Fibroblast of pulmonary artery (primary cell): ENCODE measurements around the gene KIF13A.

ENCODE experiments used
- DNase-seq: peaks from one replicate; pipeline ENCODE4 v3.0.0-alpha.2; 2010; ENCODE audit warnings: low read depth
- H3K4me3 ChIP-seq: replicated peaks from 2 replicates; pipeline ENCODE4 v1.5.1; 2011; ENCODE audit warnings: low read depth, mild to moderate bottlenecking, control low read depth, low read length, moderate library complexity
- TF ChIP-seq, protein P1 (sequence below): IDR thresholded peaks from 2 replicates; pipeline ENCODE4 v1.5.1; 2011; ENCODE audit warnings: mild to moderate bottlenecking, control low read depth, low read length, inconsistent platforms; ENCODE audit errors: missing control alignments

Gene KIF13A

DNA sequence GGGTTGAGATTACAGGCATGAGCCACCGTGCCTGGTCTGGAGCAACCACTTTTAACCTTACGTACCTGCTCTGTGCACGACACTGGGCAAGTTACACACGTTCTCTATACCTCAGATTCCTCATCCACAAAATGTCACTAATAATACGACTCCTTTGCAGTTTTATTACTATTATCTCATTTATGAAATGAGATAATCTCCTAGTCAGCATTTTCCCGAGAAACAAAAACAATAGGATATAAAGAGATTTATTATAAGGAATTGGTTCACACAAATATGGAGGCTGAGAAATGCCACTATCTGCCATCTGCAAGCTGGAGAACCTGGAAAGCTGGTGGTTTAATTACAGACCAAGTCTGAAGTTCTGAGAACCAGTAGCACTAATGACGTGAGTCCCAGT, 12.0 kb upstream of the KIF13A start:
- TF ChIP-seq, protein P1, sequence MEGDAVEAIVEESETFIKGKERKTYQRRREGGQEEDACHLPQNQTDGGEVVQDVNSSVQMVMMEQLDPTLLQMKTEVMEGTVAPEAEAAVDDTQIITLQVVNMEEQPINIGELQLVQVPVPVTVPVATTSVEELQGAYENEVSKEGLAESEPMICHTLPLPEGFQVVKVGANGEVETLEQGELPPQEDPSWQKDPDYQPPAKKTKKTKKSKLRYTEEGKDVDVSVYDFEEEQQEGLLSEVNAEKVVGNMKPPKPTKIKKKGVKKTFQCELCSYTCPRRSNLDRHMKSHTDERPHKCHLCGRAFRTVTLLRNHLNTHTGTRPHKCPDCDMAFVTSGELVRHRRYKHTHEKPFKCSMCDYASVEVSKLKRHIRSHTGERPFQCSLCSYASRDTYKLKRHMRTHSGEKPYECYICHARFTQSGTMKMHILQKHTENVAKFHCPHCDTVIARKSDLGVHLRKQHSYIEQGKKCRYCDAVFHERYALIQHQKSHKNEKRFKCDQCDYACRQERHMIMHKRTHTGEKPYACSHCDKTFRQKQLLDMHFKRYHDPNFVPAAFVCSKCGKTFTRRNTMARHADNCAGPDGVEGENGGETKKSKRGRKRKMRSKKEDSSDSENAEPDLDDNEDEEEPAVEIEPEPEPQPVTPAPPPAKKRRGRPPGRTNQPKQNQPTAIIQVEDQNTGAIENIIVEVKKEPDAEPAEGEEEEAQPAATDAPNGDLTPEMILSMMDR: no peak
- no peak overlapping the region for H3K4me3 ChIP-seq
- no peak for DNase-seq

DNA sequence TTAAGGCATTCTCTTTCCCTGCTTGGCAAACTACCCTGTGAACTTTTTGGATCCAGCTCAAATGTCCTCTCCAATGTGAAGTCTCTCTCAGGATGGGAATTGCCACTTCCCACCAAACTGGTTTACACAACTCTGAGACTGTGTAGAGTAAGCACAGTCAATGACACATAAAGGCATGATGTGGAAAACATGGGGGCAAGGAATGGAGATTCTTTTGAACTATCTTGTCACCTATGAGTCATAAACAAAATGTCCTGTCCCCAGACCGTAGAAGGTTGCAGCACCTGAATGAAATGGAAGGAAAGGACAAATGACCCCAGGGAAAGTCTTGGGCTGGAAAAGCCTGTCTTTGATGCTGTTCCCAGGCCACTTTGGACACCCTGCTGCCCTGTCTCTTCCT, 11.0 kb upstream of the KIF13A start:
- no peak for DNase-seq
- H3K4me3 ChIP-seq: no peak overlapping the region
- TF ChIP-seq, protein P1: no peak

DNA sequence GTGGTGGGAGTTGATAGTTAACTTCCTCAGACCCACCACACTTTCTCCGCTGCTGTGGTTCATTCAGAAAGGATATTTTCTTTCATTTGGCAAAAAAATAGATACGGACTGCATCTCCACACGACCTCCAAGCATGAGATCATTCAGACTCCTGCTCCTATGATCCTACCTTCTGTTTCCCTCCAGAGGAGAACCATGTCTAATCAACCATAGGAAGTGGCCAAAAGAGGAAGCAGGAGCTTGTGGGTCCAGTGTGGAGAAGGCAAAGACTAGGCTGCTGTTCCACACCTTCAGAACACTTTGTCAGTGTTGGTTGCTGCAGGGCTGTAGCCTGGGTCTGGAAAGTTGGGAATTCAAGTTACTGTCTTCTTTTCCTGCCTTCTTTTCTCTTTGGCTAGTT, 10.6 kb upstream of the KIF13A start:
- no peak overlapping the region for H3K4me3 ChIP-seq
- DNase-seq: no peak
- TF ChIP-seq, protein P1: no peak

DNA sequence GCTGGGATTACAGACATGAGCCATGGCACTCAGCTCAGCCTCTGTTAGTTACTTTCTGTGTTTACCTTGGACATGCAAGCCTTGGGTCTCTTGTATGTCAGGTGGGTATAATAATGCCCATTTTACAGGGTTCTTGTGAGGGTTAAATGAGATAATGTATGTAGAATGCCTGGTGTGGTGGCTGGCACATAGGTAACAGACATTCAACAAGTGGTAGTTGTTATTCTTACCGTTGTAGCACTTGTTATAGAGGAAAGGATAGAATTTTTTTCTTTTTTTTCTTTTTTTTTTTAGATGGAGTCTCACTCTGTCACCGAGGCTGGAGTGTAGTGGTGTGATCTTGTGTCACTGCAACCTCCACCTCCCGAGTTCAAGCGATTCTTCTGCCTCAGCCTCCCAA, 8.0 kb upstream of the KIF13A start:
- TF ChIP-seq, protein P1: no peak
- DNase-seq: no peak
- no peak overlapping the region for H3K4me3 ChIP-seq

DNA sequence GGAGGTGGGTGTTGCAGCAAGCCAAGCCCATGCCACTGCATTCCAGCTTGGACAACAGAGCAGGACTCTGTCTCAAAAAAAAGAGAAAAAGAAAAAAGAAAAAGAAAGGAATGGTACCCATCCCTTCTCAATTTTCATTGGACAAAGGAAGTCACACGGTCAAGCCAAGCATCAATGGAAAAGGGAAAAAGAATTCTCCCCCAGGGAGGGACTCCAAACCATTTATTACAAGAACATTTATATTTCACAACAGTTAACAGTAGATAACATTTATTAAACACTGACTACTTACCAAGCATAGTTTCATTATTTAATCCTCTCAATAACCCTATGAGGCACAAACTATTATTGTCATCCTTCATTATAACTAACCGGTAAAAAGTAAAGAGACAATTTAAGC, 6.6 kb upstream of the KIF13A start:
- H3K4me3 ChIP-seq: no peak overlapping the region
- TF ChIP-seq, protein P1: no peak
- DNase-seq: peak; percentile 26

DNA sequence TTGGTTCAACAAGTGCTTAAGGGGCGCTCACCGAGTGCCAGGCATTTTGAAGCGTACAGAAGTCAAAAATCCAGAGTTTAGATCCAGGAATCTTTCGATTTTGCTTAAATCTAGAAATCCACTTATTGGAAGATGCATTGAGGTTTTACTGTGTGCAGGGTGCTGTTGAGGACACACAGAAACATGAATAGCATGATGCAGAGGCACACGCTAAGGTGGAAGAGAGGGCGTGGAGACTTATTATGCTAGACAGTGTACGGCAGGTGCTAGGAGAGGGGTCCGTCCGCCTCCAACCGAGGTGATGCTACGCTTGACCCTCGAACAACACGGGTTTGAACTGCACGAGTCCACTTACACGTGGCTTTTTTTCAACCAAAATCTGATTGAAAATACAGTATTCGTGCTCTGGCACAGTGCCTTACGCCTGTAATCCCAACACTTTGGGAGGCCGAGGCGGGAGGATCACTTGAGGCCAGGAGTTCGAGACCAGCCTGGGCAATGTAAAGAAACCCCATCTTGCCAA, 1.0 kb upstream of the KIF13A start:
- DNase-seq: no peak
- peak overlapping the region; percentile 59 for H3K4me3 ChIP-seq
- TF ChIP-seq, protein P1: no peak

DNA sequence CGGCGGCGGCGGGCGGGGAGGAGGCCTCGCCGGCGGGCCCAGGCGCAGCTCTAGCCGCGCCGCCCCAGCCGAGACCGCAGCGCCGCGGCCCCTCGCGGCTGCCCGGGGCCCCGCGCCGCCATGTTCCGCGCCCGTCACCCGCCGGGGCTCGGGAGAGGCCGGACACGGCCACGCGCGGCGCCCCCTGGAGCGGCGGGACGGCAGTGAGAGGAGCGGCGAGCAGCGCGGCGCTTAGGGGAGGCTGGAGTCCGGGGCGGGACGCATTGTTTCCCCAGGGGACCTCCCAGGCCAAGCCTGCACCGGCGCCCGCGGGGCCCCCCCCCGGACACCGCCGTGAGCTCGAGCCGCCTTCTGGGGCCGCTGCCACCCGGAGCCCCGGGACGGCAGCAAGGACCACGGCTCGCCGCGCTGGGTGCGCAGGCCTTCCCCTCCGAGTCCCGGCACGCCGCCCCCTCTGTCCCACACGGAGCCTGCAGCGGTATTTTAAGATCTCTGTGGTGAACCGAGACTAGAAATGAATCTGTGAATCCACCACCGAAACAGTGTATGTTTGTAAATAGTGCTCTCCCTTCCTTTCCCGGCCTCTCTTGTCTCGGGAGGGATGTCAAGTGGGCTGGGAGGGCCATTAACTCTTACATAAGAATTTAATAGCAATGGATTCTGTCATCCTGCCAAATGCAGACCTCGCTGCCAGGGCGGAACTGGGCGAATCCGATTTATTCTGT, 424 bp upstream of the KIF13A start:
- TF ChIP-seq, protein P1: no peak
- H3K4me3 ChIP-seq: peak overlapping the region; percentile 59
- peak; percentile 63 for DNase-seq
